Karpas-422 (cell line): ENCODE data around the gene SP2. TPM values are rescaled to one million over a fixed set of nuclear protein-coding genes. Genes with fewer than 3 reads are reported as not detected.
"Not testable (repeated sequence)": the region's sequence is repeated elsewhere in the genome, so short reads cannot be mapped to it uniquely, and the experiment has no call there.

Experiments
- DNase-seq: peaks from one replicate; pipeline ENCODE4 v3.0.0-alpha.2; 2015
- H2AFZ ChIP-seq: fragments of 200-600 bp; sonication (generic); 2 replicates; pipeline ENCODE4 v1.6.1; 2014; ENCODE audit warnings: antibody characterized with exemption, low read length, mixed read lengths
- H3K27ac ChIP-seq: fragments of 200-600 bp; sonication (generic); 2 replicates; pipeline ENCODE4 v1.5.1; 2014; ENCODE audit warnings: mild to moderate bottlenecking, low read length, moderate library complexity
- H3K27me3 ChIP-seq: fragments of 200-600 bp; sonication (generic); 2 replicates; pipeline ENCODE4 v1.6.1; 2014; ENCODE audit warnings: low read length, mixed read lengths
- H3K36me3 ChIP-seq: fragments of 200-600 bp; sonication (generic); 2 replicates; pipeline ENCODE4 v1.6.1; 2014; ENCODE audit warnings: low read length, mixed read lengths; ENCODE audit not compliant: insufficient read depth
- H3K4me1 ChIP-seq: fragments of 200-600 bp; sonication (generic); 2 replicates; pipeline ENCODE4 v1.6.1; 2014; ENCODE audit warnings: mild to moderate bottlenecking, low read length, mixed read lengths
- H3K4me2 ChIP-seq: fragments of 200-600 bp; sonication (generic); 2 replicates; pipeline ENCODE4 v1.6.1; 2014; ENCODE audit warnings: low read length, low read depth, mild to moderate bottlenecking; ENCODE audit not compliant: poor library complexity, severe bottlenecking
- H3K4me3 ChIP-seq: fragments of 200-600 bp; sonication (generic); 2 replicates; pipeline ENCODE4 v1.5.1; 2014; ENCODE audit warnings: mild to moderate bottlenecking, antibody characterized with exemption, low read length, mixed read lengths
- H3K79me2 ChIP-seq: fragments of 200-600 bp; sonication (generic); 2 replicates; pipeline ENCODE4 v1.6.1; 2014; ENCODE audit warnings: mild to moderate bottlenecking, low read length, mixed read lengths
- H3K9ac ChIP-seq: fragments of 200-600 bp; sonication (generic); 2 replicates; pipeline ENCODE4 v1.6.0; 2014; ENCODE audit warnings: low read length
- H3K9me2 ChIP-seq: fragments of 200-600 bp; sonication (generic), shearing (Covaris generic); replicated peaks from 2 replicates; pipeline ENCODE4 v1.6.0; 2014; ENCODE audit warnings: mild to moderate bottlenecking, low read length, moderate library complexity; ENCODE audit not compliant: insufficient read depth
- H3K9me3 ChIP-seq: fragments of 300-700, 200-600 bp; sonication (generic); 2 replicates; pipeline ENCODE4 v1.6.1; 2014; ENCODE audit warnings: low read length, mixed read lengths
- H4K20me1 ChIP-seq: fragments of 200-600 bp; sonication (generic); 2 replicates; pipeline ENCODE4 v1.6.1; 2014; ENCODE audit warnings: mild to moderate bottlenecking, antibody characterized with exemption, low read length, low read depth; ENCODE audit not compliant: insufficient read depth
- total RNA-seq: library from RNA; depleted of rRNA; stranded (reverse); fragments of >200 nt; shearing (Covaris generic); gene quantifications from 2 replicates; pipeline ENCODE4 v1.2.3, GENCODE V29; 2014; ENCODE audit warnings: low replicate concordance

Gene SP2
- total RNA-seq, 1 experiment from 2014 or later = 4.4 TPM

DNA sequence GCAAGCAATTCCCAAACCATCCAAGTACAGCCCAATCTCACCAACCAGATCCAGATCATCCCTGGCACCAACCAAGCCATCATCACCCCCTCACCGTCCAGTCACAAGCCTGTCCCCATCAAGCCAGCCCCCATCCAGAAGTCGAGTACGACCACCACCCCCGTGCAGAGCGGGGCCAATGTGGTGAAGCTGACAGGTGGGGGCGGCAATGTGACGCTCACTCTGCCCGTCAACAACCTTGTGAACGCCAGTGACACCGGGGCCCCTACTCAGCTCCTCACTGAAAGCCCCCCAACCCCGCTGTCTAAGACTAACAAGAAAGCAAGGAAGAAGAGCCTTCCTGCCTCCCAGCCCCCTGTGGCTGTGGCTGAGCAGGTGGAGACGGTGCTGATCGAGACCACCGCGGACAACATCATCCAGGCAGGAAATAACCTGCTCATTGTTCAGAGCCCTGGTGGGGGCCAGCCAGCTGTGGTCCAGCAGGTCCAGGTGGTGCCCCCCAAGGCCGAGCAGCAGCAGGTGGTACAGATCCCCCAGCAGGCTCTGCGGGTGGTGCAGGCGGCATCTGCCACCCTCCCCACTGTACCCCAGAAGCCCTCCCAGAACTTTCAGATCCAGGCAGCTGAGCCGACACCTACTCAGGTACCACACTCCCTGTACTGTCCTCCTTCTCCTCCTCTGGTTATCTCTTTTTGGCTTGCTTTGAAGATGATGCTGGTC lies 20.6 kb downstream of the SP2 start:
- H3K9me2 ChIP-seq = no peaks in the 10 kb centered on the region
- no peaks in the 10 kb centered on the region for H3K27me3 ChIP-seq
- no peak overlapping the region for H3K9ac ChIP-seq
- no peaks in the 10 kb centered on the region for H4K20me1 ChIP-seq
- no peak overlapping the region for H3K27ac ChIP-seq
- peaks cover 7% of the 10 kb centered on the region; the same call in 1 of the 2 replicates for H3K79me2 ChIP-seq
- H3K4me3 ChIP-seq = no peak overlapping the region
- H3K9me3 ChIP-seq = no peaks in the 10 kb centered on the region
- H3K4me2 ChIP-seq = no peak overlapping the region
- H3K4me1 ChIP-seq = no peaks in the 10 kb centered on the region
- no peaks in the 10 kb centered on the region for H3K36me3 ChIP-seq
- DNase-seq = no peak
- no peak overlapping the region for H2AFZ ChIP-seq

DNA sequence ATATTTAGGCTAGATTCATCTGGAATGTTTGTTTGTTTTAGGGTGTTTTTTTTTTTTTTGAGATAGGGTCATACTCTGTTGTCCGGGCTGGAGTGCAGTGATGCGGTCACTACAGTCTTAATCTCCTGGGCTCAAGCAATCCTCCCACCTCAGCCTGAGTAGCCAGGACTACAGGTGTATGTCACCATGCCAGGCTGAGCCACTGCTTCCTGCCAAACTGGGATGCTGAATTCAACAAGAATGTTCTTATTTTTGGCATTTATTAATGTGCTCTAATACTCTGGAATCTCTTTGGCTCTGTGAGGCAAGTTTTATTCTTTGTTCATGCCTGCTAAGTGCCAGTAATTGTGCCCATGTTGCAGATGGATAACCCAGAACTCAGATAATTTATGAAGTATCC lies 21.5 kb downstream of the SP2 start:
- H3K4me1 ChIP-seq = no peaks in the 10 kb centered on the region
- no peaks in the 10 kb centered on the region for H3K9me2 ChIP-seq
- no peak overlapping the region for H3K9ac ChIP-seq
- no peak overlapping the region for H3K4me2 ChIP-seq
- H3K4me3 ChIP-seq = no peak overlapping the region
- no peaks in the 10 kb centered on the region for H3K36me3 ChIP-seq
- no peaks in the 10 kb centered on the region for H4K20me1 ChIP-seq
- H2AFZ ChIP-seq = no peak overlapping the region
- 0 out of 2 replicates have a peak, but pooled peaks cover 2% of the 10 kb centered on the region for H3K79me2 ChIP-seq
- no peak for DNase-seq
- H3K9me3 ChIP-seq = no peaks in the 10 kb centered on the region
- no peaks in the 10 kb centered on the region for H3K27me3 ChIP-seq
- H3K27ac ChIP-seq = no peak overlapping the region

DNA sequence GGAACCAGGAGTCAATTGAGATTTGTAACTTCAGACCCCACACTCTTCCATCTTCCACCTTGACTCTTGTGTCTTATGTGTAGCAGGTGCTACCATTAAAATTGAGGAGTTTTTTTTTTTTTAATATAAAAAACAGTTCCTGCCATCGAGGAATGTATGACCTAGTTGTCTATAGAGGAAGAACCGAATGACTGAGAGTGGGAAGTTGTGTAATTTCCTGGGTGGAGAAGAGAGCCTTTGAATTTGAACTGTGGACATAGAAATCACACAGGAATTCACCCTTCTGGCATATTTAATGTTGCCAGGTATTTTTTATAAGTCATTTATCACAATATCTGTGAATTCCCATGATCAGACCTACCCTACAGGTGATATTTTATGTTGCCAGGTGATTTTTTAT lies 22.0 kb downstream of the SP2 start:
- Histone ChIP-seq H3K9me2 (no peaks in the 10 kb centered on the region), H3K36me3 (peaks cover 1% of the 10 kb centered on the region; the same call in 1 of the 2 replicates), H3K27me3 (no peaks in the 10 kb centered on the region), H3K4me3 (no peak overlapping the region), H3K4me2 (no peak overlapping the region), H3K9ac (no peak overlapping the region), H2AFZ (no peak overlapping the region), H4K20me1 (no peaks in the 10 kb centered on the region), H3K4me1 (no peaks in the 10 kb centered on the region), H3K27ac (no peak overlapping the region), H3K79me2 (0 out of 2 replicates have a peak, but pooled peaks cover 2% of the 10 kb centered on the region), H3K9me3 (no peaks in the 10 kb centered on the region)
- DNase-seq = no peak

DNA sequence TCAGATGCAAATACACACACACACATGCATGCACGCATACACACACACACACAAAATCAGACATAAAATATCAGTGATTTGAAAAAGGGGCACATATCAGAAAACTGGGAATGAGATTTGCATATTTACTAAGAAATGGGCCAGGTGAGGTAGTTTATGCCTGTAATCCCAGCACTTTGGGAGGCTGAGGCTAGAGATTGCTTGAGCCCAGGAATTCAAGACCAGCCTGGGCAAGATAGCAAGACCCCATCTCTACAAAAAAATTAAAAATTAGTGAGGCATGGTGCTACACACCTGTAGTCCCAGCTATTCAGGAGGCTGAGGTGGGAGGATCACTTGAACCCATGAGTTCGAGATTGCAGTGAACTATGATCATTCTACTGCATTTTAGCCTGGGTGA lies 23.0 kb downstream of the SP2 start:
- Histone ChIP-seq H3K9me3 (no peaks in the 10 kb centered on the region), H4K20me1 (no peaks in the 10 kb centered on the region), H3K79me2 (no peaks in the 10 kb centered on the region), H3K9me2 (no peaks in the 10 kb centered on the region), H3K27ac (no peak overlapping the region), H2AFZ (no peak overlapping the region), H3K27me3 (no peaks in the 10 kb centered on the region), H3K9ac (no peak overlapping the region), H3K4me3 (no peak overlapping the region), H3K4me1 (no peaks in the 10 kb centered on the region), H3K4me2 (no peak overlapping the region), H3K36me3 (peaks cover 4% of the 10 kb centered on the region; the same call in 1 of the 2 replicates)
- no peak for DNase-seq

DNA sequence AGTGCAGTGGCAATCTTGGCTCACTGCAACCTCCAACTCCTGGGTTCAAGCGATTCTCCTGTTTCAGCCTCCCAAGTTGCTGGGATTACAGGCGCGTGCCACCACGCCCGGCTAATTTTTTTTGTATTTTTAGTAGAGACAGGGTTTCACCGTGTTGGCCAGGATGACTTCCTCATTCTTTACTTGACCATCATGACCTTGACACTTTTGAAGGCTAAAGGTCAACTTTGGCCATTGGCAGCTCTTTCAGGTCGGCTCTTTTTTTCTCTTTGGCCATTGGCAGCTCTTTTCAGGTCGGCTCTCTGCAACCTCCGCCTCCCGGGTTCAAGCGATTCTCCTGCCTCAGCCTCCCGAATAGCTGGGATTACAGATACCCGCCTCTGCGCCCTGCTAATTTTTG lies 23.9 kb downstream of the SP2 start:
- H3K4me1 ChIP-seq, H2AFZ ChIP-seq, H3K4me3 ChIP-seq, H3K9ac ChIP-seq, H4K20me1 ChIP-seq, H3K4me2 ChIP-seq, DNase-seq, H3K27ac ChIP-seq, H3K9me2 ChIP-seq, H3K79me2 ChIP-seq, H3K27me3 ChIP-seq, H3K36me3 ChIP-seq, H3K9me3 ChIP-seq: not testable (repeated sequence)

DNA sequence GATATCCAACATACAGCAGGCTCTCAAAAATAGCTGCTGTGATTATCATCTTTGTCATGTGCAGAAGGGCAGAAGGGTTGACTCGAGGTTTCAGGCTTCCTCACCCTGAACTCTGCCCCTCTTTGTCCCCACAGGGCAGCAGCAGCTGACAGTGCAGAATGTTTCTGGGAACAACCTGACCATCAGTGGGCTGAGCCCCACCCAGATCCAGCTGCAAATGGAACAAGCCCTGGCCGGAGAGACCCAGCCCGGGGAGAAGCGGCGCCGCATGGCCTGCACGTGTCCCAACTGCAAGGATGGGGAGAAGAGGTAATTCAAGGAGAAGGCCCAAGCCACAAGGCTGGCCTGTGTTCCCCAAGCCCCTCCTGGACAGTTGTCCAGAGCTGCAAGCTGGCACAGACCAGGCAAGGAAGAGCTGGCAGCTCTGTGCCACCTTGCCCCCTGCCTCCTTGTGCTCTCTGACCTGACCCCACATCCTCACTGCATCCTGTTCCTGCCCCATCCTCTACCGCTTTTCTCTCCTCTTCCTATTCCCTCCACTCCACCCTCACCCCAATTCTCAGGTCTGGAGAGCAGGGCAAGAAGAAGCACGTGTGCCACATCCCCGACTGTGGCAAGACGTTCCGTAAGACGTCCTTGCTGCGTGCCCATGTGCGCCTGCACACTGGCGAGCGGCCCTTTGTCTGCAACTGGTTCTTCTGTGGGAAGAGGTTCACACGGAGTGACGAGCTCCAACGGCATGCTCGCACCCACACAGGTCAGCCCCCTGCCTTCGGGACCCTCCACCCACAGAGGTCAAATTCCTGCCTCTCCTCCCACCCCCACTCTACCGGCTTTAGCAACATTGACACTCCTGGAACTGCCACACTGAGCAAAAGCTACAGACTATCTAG lies 29.0 kb downstream of the SP2 start:
- Histone ChIP-seq H3K27ac (no peak overlapping the region), H3K79me2 (no peaks in the 10 kb centered on the region), H3K9me3 (no peaks in the 10 kb centered on the region), H4K20me1 (no peaks in the 10 kb centered on the region), H3K4me1 (no peaks in the 10 kb centered on the region), H3K27me3 (no peaks in the 10 kb centered on the region), H3K36me3 (peaks cover 4% of the 10 kb centered on the region; the same call in 1 of the 2 replicates), H3K4me2 (no peak overlapping the region), H2AFZ (no peak overlapping the region), H3K9ac (no peak overlapping the region), H3K9me2 (no peaks in the 10 kb centered on the region), H3K4me3 (no peak overlapping the region)
- DNase-seq = no peak

DNA sequence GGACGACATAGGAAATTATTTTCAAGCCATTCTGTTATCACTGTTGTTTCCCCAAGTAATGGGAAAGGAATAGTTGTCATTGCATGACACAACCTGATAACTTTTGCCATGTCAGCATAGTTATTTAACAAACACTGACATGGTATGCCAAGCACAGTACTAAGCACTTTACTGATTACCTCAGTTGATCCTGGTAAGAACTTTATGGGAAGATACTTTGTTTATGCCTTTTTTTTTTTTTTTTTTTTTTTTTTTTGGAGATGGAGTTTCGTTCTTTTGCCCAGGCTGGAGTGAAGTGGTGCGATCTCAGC lies 29.6 kb downstream of the SP2 start:
- Histone ChIP-seq H3K9ac (no peak overlapping the region), H3K36me3 (peaks cover 4% of the 10 kb centered on the region; the same call in 1 of the 2 replicates)
- DNase-seq = no peak

DNA sequence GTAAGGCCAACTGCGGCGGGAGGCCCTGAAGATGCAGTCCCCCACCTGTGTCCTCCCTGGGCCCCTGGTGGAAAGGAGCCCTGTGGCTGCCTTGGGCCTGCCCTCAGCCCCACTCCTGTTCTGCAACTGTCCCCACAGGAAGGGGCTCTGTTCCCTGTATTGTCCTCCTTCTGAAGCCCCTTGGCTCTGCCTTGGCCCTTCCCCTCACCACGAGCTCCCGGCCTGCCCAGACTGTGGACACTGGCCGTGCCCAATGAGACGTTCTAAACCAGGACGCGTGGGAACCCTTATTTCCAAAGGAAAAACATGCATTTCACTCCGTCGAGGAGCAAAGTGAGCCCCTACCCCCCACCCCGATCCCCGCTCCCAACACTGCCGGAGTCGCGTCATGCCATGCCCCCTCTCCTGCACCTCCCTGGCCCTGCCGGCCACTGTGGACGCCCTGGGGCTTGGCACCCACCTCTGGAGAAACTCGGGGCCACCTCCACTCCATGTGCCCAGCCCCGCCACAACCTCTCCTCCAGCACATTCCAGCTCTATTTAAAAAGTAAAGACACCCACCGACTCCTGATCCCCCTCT lies 31.9 kb downstream of the SP2 start:
- no peaks in the 10 kb centered on the region for H3K9me3 ChIP-seq
- no peaks in the 10 kb centered on the region for H3K9me2 ChIP-seq
- no peak overlapping the region for H3K4me2 ChIP-seq
- H3K27me3 ChIP-seq = no peaks in the 10 kb centered on the region
- peaks cover 4% of the 10 kb centered on the region; the same call in 1 of the 2 replicates for H3K36me3 ChIP-seq
- no peaks in the 10 kb centered on the region for H4K20me1 ChIP-seq
- DNase-seq = no peak
- H3K9ac ChIP-seq = no peak overlapping the region
- no peak overlapping the region for H2AFZ ChIP-seq
- H3K27ac ChIP-seq = no peak overlapping the region
- H3K4me3 ChIP-seq = no peak overlapping the region
- H3K4me1 ChIP-seq = no peaks in the 10 kb centered on the region
- no peaks in the 10 kb centered on the region for H3K79me2 ChIP-seq

More for the DNA sequence above, 29.6 kb downstream of the SP2 start:
- H3K4me3 ChIP-seq = no peak overlapping the region
- no peak overlapping the region for H2AFZ ChIP-seq
- no peaks in the 10 kb centered on the region for H3K9me3 ChIP-seq
- H3K4me1 ChIP-seq = no peaks in the 10 kb centered on the region
- H3K27ac ChIP-seq = no peak overlapping the region
- H3K9me2 ChIP-seq = no peaks in the 10 kb centered on the region
- H3K79me2 ChIP-seq = no peaks in the 10 kb centered on the region
- H4K20me1 ChIP-seq = no peaks in the 10 kb centered on the region
- no peaks in the 10 kb centered on the region for H3K27me3 ChIP-seq
- no peak overlapping the region for H3K4me2 ChIP-seq
